ENCODE measurements around the gene SIGLEC6.

- TF ChIP-seq POLR2AphosphoS5 (IDR thresholded peaks at IDR 0.05; ENCODE audit: low read depth, low read length): no peak
- TF ChIP-seq TAF1 (IDR thresholded peaks at IDR 0.05; ENCODE audit: borderline replicate concordance, insufficient read depth, low read length): no peak
Observed at GRCh38 chr19:51572410-51572809, 40.9 kb upstream of the SIGLEC6 start.
